ENCODE measurements around the gene SLC36A2. TPM values are rescaled to one million over a fixed set of nuclear protein-coding genes. Genes with fewer than 3 reads are reported as not detected.

The SLC36A2 gene
- total RNA-seq: not detected in 2 replicates

GRCh38 chr5:151347369-151347768, at the start of gene SLC36A2:
Gene SLC36A2, minus strand, starts transcription at chr5:151347559. Its CDS starts 99 bp downstream, at chr5:151347460.

GRCh38 chr5:151303666-151304065, 43.7 kb downstream of the SLC36A2 start, which contains the start of gene SLC36A3:
Gene SLC36A3, minus strand, starts transcription at chr5:151303766. Its CDS starts 412 bp downstream, at chr5:151303354.

Other genes starting within 250 kb of the SLC36A2 start
- 536 and 817 TPM in 2 replicates for gene ANXA6, start 189.8 kb downstream of the SLC36A2 start, total RNA-seq
- 2.6 and 3.3 TPM in 2 replicates for gene CCDC69, start 123.5 kb downstream of the SLC36A2 start, total RNA-seq
- 26.5 and 35.0 TPM in 2 replicates for gene GM2A, start 94.4 kb downstream of the SLC36A2 start, total RNA-seq
- not detected in 2 replicates for gene SLC36A3, start 43.8 kb downstream of the SLC36A2 start, total RNA-seq
- gene SLC36A1, start 100.0 kb upstream of the SLC36A2 start, total RNA-seq: 3.6 and 6.5 TPM in 2 replicates
- gene FAT2, start 243.8 kb upstream of the SLC36A2 start, total RNA-seq: under 0.01 and 0.09 TPM in 2 replicates

Measured in bronchial smooth muscle cell (primary cell).